Mesenchymal stem cell (in vitro differentiated cells and primary cell): ENCODE results near the gene C10orf71.

Experiments used
- DNase-seq: peaks from one replicate; pipeline ENCODE4 v3.0.0-alpha.2; 2013
- H2AFZ ChIP-seq: one replicate; pipeline ENCODE4 v1.6.1; 2013; ENCODE audit warnings: low read depth, mild to moderate bottlenecking, control low read depth, inconsistent platforms, low read length, moderate library complexity
- H2AK5ac ChIP-seq: 2 replicates; pipeline ENCODE4 v1.6.1; 2013; ENCODE audit warnings: low read length, moderate library complexity, mild to moderate bottlenecking, inconsistent platforms; ENCODE audit not compliant: severe bottlenecking
- H2BK120ac ChIP-seq: one replicate; pipeline ENCODE4 v1.6.1; 2013; ENCODE audit warnings: low read depth, mild to moderate bottlenecking, inconsistent platforms, low read length, moderate library complexity
- H2BK12ac ChIP-seq, 2 experiments: one replicate each; pipeline ENCODE4 v1.6.1; 2013; ENCODE audit warnings: inconsistent platforms in 2 of 2, low read length in 2 of 2, mild to moderate bottlenecking in 2 of 2, moderate library complexity in 2 of 2, control low read depth in 1 of 2
- H2BK15ac ChIP-seq: one replicate; pipeline ENCODE4 v1.6.1; 2013; ENCODE audit warnings: mild to moderate bottlenecking, low read depth, inconsistent platforms; ENCODE audit not compliant: poor library complexity, severe bottlenecking
- H2BK5ac ChIP-seq: 2 replicates; pipeline ENCODE4 v1.6.1; 2013; ENCODE audit warnings: low read depth, mild to moderate bottlenecking, low read length, control low read depth, inconsistent platforms; ENCODE audit not compliant: poor library complexity, severe bottlenecking
- H3K14ac ChIP-seq, 2 experiments: one replicate each; pipeline ENCODE4 v1.6.1; 2013; ENCODE audit warnings: inconsistent platforms in 2 of 2, low read length in 2 of 2, control low read depth in 1 of 2, mild to moderate bottlenecking in 1 of 2, moderate library complexity in 1 of 2
- H3K18ac ChIP-seq, 2 experiments: one replicate each; pipeline ENCODE4 v1.6.1; 2013; ENCODE audit warnings: inconsistent platforms in 2 of 2, low read length in 2 of 2, control low read depth in 1 of 2, low read depth in 1 of 2, mild to moderate bottlenecking in 1 of 2
- H3K23ac ChIP-seq, 2 experiments: one replicate each; pipeline ENCODE4 v1.6.1; 2013; ENCODE audit warnings: inconsistent platforms in 2 of 2, low read length in 2 of 2, mild to moderate bottlenecking in 2 of 2, moderate library complexity in 2 of 2, control low read depth in 1 of 2
- H3K27ac ChIP-seq: 2 replicates; pipeline ENCODE4 v1.5.1; 2013; ENCODE audit warnings: mild to moderate bottlenecking, moderate library complexity, low read length, control low read depth, inconsistent platforms; ENCODE audit not compliant: poor library complexity, severe bottlenecking
- H3K27me3 ChIP-seq, 2 experiments: 2 replicates each; pipeline versions ENCODE4 v1.6.1 to v1.7.0; 2013; ENCODE audit warnings: low read length in 2 of 2, mild to moderate bottlenecking in 2 of 2, moderate library complexity in 2 of 2, control low read depth in 1 of 2, inconsistent platforms in 1 of 2; ENCODE audit not compliant: control insufficient read depth in 1 of 2, insufficient read depth in 1 of 2
- H3K36me3 ChIP-seq, 2 experiments: 2 replicates each; pipeline versions ENCODE4 v1.6.1 to v1.7.0; 2013; ENCODE audit warnings: low read length in 2 of 2, control low read depth in 1 of 2, inconsistent platforms in 1 of 2, low read depth in 1 of 2, mild to moderate bottlenecking in 1 of 2; ENCODE audit not compliant: insufficient read depth in 2 of 2, control insufficient read depth in 1 of 2
- H3K4ac ChIP-seq, 2 experiments: one replicate each; pipeline ENCODE4 v1.6.1; 2013; ENCODE audit warnings: inconsistent platforms in 2 of 2, low read length in 2 of 2, mild to moderate bottlenecking in 2 of 2, moderate library complexity in 2 of 2, control low read depth in 1 of 2, low read depth in 1 of 2
- H3K4me1 ChIP-seq: 2 replicates; pipeline ENCODE4 v1.6.1; 2013; ENCODE audit warnings: low read depth, low read length, control low read depth; ENCODE audit not compliant: control insufficient read depth, insufficient read depth
- H3K4me2 ChIP-seq: 2 replicates; pipeline ENCODE4 v1.6.1; 2013; ENCODE audit warnings: low read length, mild to moderate bottlenecking, inconsistent platforms; ENCODE audit not compliant: poor library complexity, severe bottlenecking
- H3K4me3 ChIP-seq, 2 experiments: 2 replicates each; pipeline versions ENCODE4 v1.5.1 to v1.7.0; 2013; ENCODE audit warnings: low read length in 2 of 2, mild to moderate bottlenecking in 2 of 2, control low read depth in 1 of 2, low read depth in 1 of 2; ENCODE audit not compliant: insufficient read depth in 1 of 2
- H3K79me1 ChIP-seq: replicated peaks from 2 replicates; pipeline ENCODE4 v1.6.1; 2013; ENCODE audit warnings: mild to moderate bottlenecking, control low read depth, low read length, inconsistent platforms; ENCODE audit not compliant: poor library complexity, severe bottlenecking
- H3K9ac ChIP-seq: 2 replicates; pipeline ENCODE4 v1.7.0; 2013; ENCODE audit warnings: mild to moderate bottlenecking, low read length, moderate library complexity
- H3K9me3 ChIP-seq: 2 replicates; pipeline ENCODE4 v1.7.0; 2013; ENCODE audit warnings: mild to moderate bottlenecking, low read length; ENCODE audit not compliant: control insufficient read depth
- H4K8ac ChIP-seq: one replicate; pipeline ENCODE4 v1.6.1; 2013; ENCODE audit warnings: inconsistent platforms, mild to moderate bottlenecking, low read length, moderate library complexity
- H4K91ac ChIP-seq: one replicate; pipeline ENCODE4 v1.6.1; 2013; ENCODE audit warnings: mild to moderate bottlenecking, low read length, inconsistent platforms
- WGBS: methylation state at CpG from one replicate; pipeline ENCODE4 v1.1.7; 2013; ENCODE audit warnings: mixed read lengths; 5-methylcytosine and 5-hydroxymethylcytosine counted together

Gene C10orf71

GRCh38 chr10:49278497-49278981 is 20.4 kb upstream of the C10orf71 start:
- Histone ChIP-seq H3K4me3 (no peak overlapping the region), H4K91ac (no peak overlapping the region), H3K4me1 (no peaks in the 10 kb centered on the region), H3K9me3 (no peaks in the 10 kb centered on the region), H3K4ac (no peak overlapping the region), H3K27ac (no peak overlapping the region), H2BK5ac (no peak overlapping the region), H2BK12ac (no peak overlapping the region), H3K36me3 (no peaks in the 10 kb centered on the region), H4K8ac (no peak overlapping the region), H2AFZ (no peak overlapping the region), H3K4me2 (no peak overlapping the region), H2AK5ac (no peak overlapping the region), H3K79me1 (no peaks in the 10 kb centered on the region), H2BK15ac (no peak overlapping the region), H3K14ac (no peak overlapping the region), H2BK120ac (no peak overlapping the region), H3K23ac (no peak overlapping the region), H3K9ac (no peak overlapping the region), H3K18ac (no peak overlapping the region), H3K27me3 (no peaks in the 10 kb centered on the region)
- 80% methylated on average over 4 of the region's 7 CpGs for WGBS
- no peak for DNase-seq

GRCh38 chr10:49279015-49279880 is 19.7 kb upstream of the C10orf71 start:
- Histone ChIP-seq H3K18ac (no peak overlapping the region), H3K14ac (no peak overlapping the region), H3K4me3 (no peak overlapping the region), H2AK5ac (no peak overlapping the region), H3K9ac (peak overlapping the region; percentile 18), H2BK12ac (no peak overlapping the region), H3K4me2 (no peak overlapping the region), H3K27me3 (no peaks in the 10 kb centered on the region), H2BK15ac (no peak overlapping the region), H3K36me3 (no peaks in the 10 kb centered on the region), H4K91ac (no peak overlapping the region), H3K4ac (no peak overlapping the region), H4K8ac (no peak overlapping the region), H3K27ac (no peak overlapping the region), H3K4me1 (no peaks in the 10 kb centered on the region), H2BK5ac (no peak overlapping the region), H2AFZ (no peak overlapping the region), H3K9me3 (no peaks in the 10 kb centered on the region), H2BK120ac (no peak overlapping the region), H3K23ac (no peak overlapping the region), H3K79me1 (no peaks in the 10 kb centered on the region)
- 67% methylated on average over 7 of the region's 7 CpGs for WGBS
- DNase-seq, result no peak

- 65% methylated on average over 3 of the region's 3 CpGs for WGBS
- no peak for DNase-seq
Measured at GRCh38 chr10:49280001-49280408, 19.0 kb upstream of the C10orf71 start.

GRCh38 chr10:49281461-49281860 is 17.5 kb upstream of the C10orf71 start:
- no peak for DNase-seq
- no peak overlapping the region for H2BK15ac ChIP-seq
- no peaks in the 10 kb centered on the region for H3K79me1 ChIP-seq
- WGBS, result 54% methylated on average over 13 of the region's 13 CpGs
- no peak overlapping the region for H2BK120ac ChIP-seq
- no peak overlapping the region for H2BK12ac ChIP-seq
- H3K9ac ChIP-seq, result no peak overlapping the region
- no peak overlapping the region for H3K4me3 ChIP-seq
- H4K8ac ChIP-seq, result no peak overlapping the region
- no peak overlapping the region for H2BK5ac ChIP-seq
- H3K14ac ChIP-seq, result no peak overlapping the region
- H3K27me3 ChIP-seq, result no peaks in the 10 kb centered on the region
- H3K4ac ChIP-seq, result no peak overlapping the region
- no peak overlapping the region for H3K27ac ChIP-seq
- H3K4me2 ChIP-seq, result no peak overlapping the region
- no peak overlapping the region for H2AK5ac ChIP-seq
- H3K23ac ChIP-seq, result no peak overlapping the region
- H2AFZ ChIP-seq, result no peak overlapping the region
- no peak overlapping the region for H4K91ac ChIP-seq
- H3K4me1 ChIP-seq, result no peaks in the 10 kb centered on the region
- no peaks in the 10 kb centered on the region for H3K9me3 ChIP-seq
- no peak overlapping the region for H3K18ac ChIP-seq
- no peaks in the 10 kb centered on the region for H3K36me3 ChIP-seq

More at GRCh38 chr10:49280001-49280408, 19.0 kb upstream of the C10orf71 start:
- Histone ChIP-seq H3K36me3 (no peaks in the 10 kb centered on the region), H2BK15ac (no peak overlapping the region), H3K79me1 (no peaks in the 10 kb centered on the region), H3K14ac (peak overlapping the region in 1 of 2 experiments; percentile 19), H3K27ac (no peak overlapping the region), H4K91ac (no peak overlapping the region), H3K9ac (peak overlapping the region; percentile 18), H3K4me1 (no peaks in the 10 kb centered on the region), H4K8ac (no peak overlapping the region), H2BK120ac (no peak overlapping the region), H3K27me3 (no peaks in the 10 kb centered on the region), H3K23ac (no peak overlapping the region), H2AK5ac (no peak overlapping the region), H3K4me2 (no peak overlapping the region), H3K9me3 (no peaks in the 10 kb centered on the region), H3K4ac (no peak overlapping the region), H3K18ac (no peak overlapping the region), H3K4me3 (no peak overlapping the region), H2BK5ac (no peak overlapping the region), H2AFZ (no peak overlapping the region), H2BK12ac (no peak overlapping the region)
